Tibial nerve (tissue), 4 donors: Measurements from ENCODE around the gene GLRX2.

Experiments
- EP300 ChIP-seq, 2 donors: sonication (generic); formaldehyde crosslinking; IDR thresholded peaks; one replicate each; pipeline ENCODE4 v1.6.1; 2017; ENCODE audit warnings: antibody characterized with exemption in 2 of 2, mild to moderate bottlenecking in 1 of 2
- POLR2A ChIP-seq, 2 donors: fragments of 450-650 bp; IDR thresholded peaks; one replicate each; pipeline ENCODE4 v1.6.1; 2017; ENCODE audit warnings: antibody characterized with exemption in 2 of 2, mild to moderate bottlenecking in 2 of 2, moderate library complexity in 2 of 2
- TF ChIP-seq, protein P1 (sequence below), 5 experiments: fragments of 200-600 bp in 3 of 5; fragments of 450-650 bp in 2 of 5; sonication (generic) in 3 of 5; IDR thresholded peaks; one replicate each; pipeline ENCODE4 v1.5.1; 2016 to 2019; ENCODE audit warnings: antibody characterized with exemption in 5 of 5, mild to moderate bottlenecking in 3 of 5, moderate library complexity in 2 of 5

DNA sequence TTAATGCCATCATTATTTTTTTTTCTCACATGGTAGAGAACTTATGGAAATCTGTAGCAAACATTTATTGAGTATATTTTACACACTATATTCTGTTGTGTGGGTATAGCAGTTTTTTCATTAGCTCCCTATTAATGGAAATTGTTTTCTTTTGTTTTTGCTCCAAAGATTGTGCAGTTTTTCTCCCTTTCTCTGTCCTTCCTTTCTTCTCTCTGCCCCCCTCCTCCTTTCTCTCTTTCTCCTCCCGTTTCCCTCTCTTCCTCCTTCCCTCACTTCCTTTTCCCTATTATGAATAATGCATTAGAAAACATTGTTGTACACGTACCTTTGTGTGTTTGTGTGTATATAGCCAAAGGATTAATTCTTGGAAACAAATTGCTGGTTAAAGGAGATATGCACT, 37.2 kb upstream of the GLRX2 start:
- TF ChIP-seq POLR2A (IDR thresholded peaks at IDR 0.05) (no peak), EP300 (IDR thresholded peaks at IDR 0.05) (no peak)
- TF ChIP-seq, protein P1, sequence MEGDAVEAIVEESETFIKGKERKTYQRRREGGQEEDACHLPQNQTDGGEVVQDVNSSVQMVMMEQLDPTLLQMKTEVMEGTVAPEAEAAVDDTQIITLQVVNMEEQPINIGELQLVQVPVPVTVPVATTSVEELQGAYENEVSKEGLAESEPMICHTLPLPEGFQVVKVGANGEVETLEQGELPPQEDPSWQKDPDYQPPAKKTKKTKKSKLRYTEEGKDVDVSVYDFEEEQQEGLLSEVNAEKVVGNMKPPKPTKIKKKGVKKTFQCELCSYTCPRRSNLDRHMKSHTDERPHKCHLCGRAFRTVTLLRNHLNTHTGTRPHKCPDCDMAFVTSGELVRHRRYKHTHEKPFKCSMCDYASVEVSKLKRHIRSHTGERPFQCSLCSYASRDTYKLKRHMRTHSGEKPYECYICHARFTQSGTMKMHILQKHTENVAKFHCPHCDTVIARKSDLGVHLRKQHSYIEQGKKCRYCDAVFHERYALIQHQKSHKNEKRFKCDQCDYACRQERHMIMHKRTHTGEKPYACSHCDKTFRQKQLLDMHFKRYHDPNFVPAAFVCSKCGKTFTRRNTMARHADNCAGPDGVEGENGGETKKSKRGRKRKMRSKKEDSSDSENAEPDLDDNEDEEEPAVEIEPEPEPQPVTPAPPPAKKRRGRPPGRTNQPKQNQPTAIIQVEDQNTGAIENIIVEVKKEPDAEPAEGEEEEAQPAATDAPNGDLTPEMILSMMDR (IDR thresholded peaks at IDR 0.05): no peak
